IMR-90 (cell line): ENCODE results near the gene XYLB.

Source experiments
- BHLHE40 ChIP-seq: fragments of 150-350 bp; IDR thresholded peaks from 2 replicates; pipeline ENCODE4 v1.6.1; 2016; ENCODE audit warnings: mild to moderate bottlenecking, low read depth, low read length
- CTCF ChIP-seq: conservative IDR thresholded peaks from 2 replicates; pipeline ENCODE4 v1.5.1; 2012; ENCODE audit warnings: mild to moderate bottlenecking, low read depth, low read length, improper control_type of control experiment
- MAFK ChIP-seq: IDR thresholded peaks from 2 replicates; pipeline ENCODE4 v1.6.1; 2012; ENCODE audit warnings: low read depth, low read length, improper control_type of control experiment
- MAZ ChIP-seq: IDR thresholded peaks from 2 replicates; pipeline ENCODE4 v1.6.1; 2012; ENCODE audit warnings: low read depth, mild to moderate bottlenecking, low read length, improper control_type of control experiment, moderate library complexity, borderline replicate concordance
- MXI1 ChIP-seq: IDR thresholded peaks from 2 replicates; pipeline ENCODE4 v1.6.1; 2012; ENCODE audit warnings: low read depth, mild to moderate bottlenecking, low read length, moderate library complexity, borderline replicate concordance
- NFE2L2 ChIP-seq: fragments of 150-350 bp; IDR thresholded peaks from 2 replicates; pipeline ENCODE4 v1.6.1; 2016; ENCODE audit warnings: low read depth, mild to moderate bottlenecking, low read length
- POLR2A ChIP-seq: IDR thresholded peaks from 2 replicates; pipeline ENCODE4 v1.6.1; 2012; ENCODE audit warnings: mild to moderate bottlenecking, low read depth, low read length
- RAD21 ChIP-seq: IDR thresholded peaks from 2 replicates; pipeline ENCODE4 v1.6.1; 2012; ENCODE audit warnings: low read length, improper control_type of control experiment
- RCOR1 ChIP-seq: IDR thresholded peaks from 2 replicates; pipeline ENCODE4 v1.6.1; 2012; ENCODE audit warnings: mild to moderate bottlenecking, low read length, improper control_type of control experiment; ENCODE audit not compliant: insufficient replicate concordance
- USF2 ChIP-seq: fragments of 150-350 bp; IDR thresholded peaks from 2 replicates; pipeline ENCODE4 v1.6.1; 2017; ENCODE audit warnings: mild to moderate bottlenecking, antibody characterized with exemption, low read length, low read depth

- no peak for TF ChIP-seq POLR2A
- TF ChIP-seq CTCF = no peak
- TF ChIP-seq MXI1 = no peak
- TF ChIP-seq RAD21 = no peak
- no peak for TF ChIP-seq BHLHE40
- no peak for TF ChIP-seq USF2
- no peak for TF ChIP-seq MAFK
- TF ChIP-seq MAZ = no peak
- no peak for TF ChIP-seq RCOR1
- no peak for TF ChIP-seq NFE2L2
These were observed 34.6 kb upstream of the XYLB start for GRCh38 chr3:38311941-38312340.
